ENCODE data around the gene APOB. TPM values are rescaled to one million over a fixed set of nuclear protein-coding genes. Genes with fewer than 3 reads are reported as not detected.

APOB gene
- total and polyA plus RNA-seq, 3 experiments from 2014 or later = not detected

GRCh38 chr2:21008790-21009661 lies 34.8 kb downstream of the APOB start:
- CTCF ChIA-PET = no interaction called here
- H3K9me3 Mint-ChIP-seq = no peaks in the 10 kb centered on the region

GRCh38 chr2:21008014-21008789 lies 35.7 kb downstream of the APOB start:
- no peaks in the 10 kb centered on the region for H3K9me3 ChIP-seq (ENCODE audit: low read length)
- DNase-seq = no peak
- Mint-ChIP-seq H3K27me3 (peaks cover 2 to 12% of the 10 kb centered on the region in 2 donors), H3K36me3 (no peaks in the 10 kb centered on the region), H3K4me1 (no peaks in the 10 kb centered on the region), H3K27ac (no peak overlapping the region), H3K9me3 (no peaks in the 10 kb centered on the region), H3K4me3 (no peak overlapping the region)
- no peaks in the 10 kb centered on the region for H3K36me3 ChIP-seq (ENCODE audit: insufficient read depth, low read length)
- H3K27me3 ChIP-seq (ENCODE audit: insufficient read depth, low read length, poor library complexity, severe bottlenecking) = no peaks in the 10 kb centered on the region
- H3K4me3 ChIP-seq (ENCODE audit: low read length) = no peak overlapping the region
- POLR2A ChIA-PET = no interaction called here
- CTCF ChIA-PET = no interaction called here
- H3K4me1 ChIP-seq (ENCODE audit: insufficient read depth, low read length) = no peaks in the 10 kb centered on the region
- H3K27ac ChIP-seq (ENCODE audit: low read depth, low read length) = no peak overlapping the region

More at GRCh38 chr2:21008790-21009661, 34.8 kb downstream of the APOB start:
- Mint-ChIP-seq H3K27me3 (peaks cover 2 to 12% of the 10 kb centered on the region in 2 donors), H3K4me3 (no peak overlapping the region), H3K4me1 (no peaks in the 10 kb centered on the region), H3K27ac (no peak overlapping the region), H3K36me3 (no peaks in the 10 kb centered on the region)
- H3K9me3 ChIP-seq (ENCODE audit: low read length) = no peaks in the 10 kb centered on the region
- no peak overlapping the region for H3K4me3 ChIP-seq (ENCODE audit: low read length)
- H3K27ac ChIP-seq (ENCODE audit: low read depth, low read length) = no peak overlapping the region
- no peak for DNase-seq
- no peaks in the 10 kb centered on the region for H3K36me3 ChIP-seq (ENCODE audit: insufficient read depth, low read length)
- H3K27me3 ChIP-seq (ENCODE audit: insufficient read depth, low read length, poor library complexity, severe bottlenecking) = no peaks in the 10 kb centered on the region
- no peaks in the 10 kb centered on the region for H3K4me1 ChIP-seq (ENCODE audit: insufficient read depth, low read length)
- POLR2A ChIA-PET = no interaction called here

GRCh38 chr2:21007129-21008013 lies 36.5 kb downstream of the APOB start:
- no peaks in the 10 kb centered on the region for H3K9me3 Mint-ChIP-seq
- H3K4me1 Mint-ChIP-seq = no peaks in the 10 kb centered on the region
- no peaks in the 10 kb centered on the region for H3K9me3 ChIP-seq (ENCODE audit: low read length)
- no peak overlapping the region for H3K27ac ChIP-seq (ENCODE audit: low read depth, low read length)
- POLR2A ChIA-PET = no interaction called here
- no peak overlapping the region for H3K4me3 Mint-ChIP-seq
- H3K4me1 ChIP-seq (ENCODE audit: insufficient read depth, low read length) = no peaks in the 10 kb centered on the region
- peak overlapping the region in 1 of 8 donors; percentile 40 for H3K27ac Mint-ChIP-seq
- no peaks in the 10 kb centered on the region for H3K36me3 Mint-ChIP-seq
- no peak overlapping the region for H3K4me3 ChIP-seq (ENCODE audit: low read length)
- H3K27me3 Mint-ChIP-seq = peaks cover 2 to 12% of the 10 kb centered on the region in 2 donors
- H3K27me3 ChIP-seq (ENCODE audit: insufficient read depth, low read length, poor library complexity, severe bottlenecking) = no peaks in the 10 kb centered on the region
- no peak for DNase-seq
- no peaks in the 10 kb centered on the region for H3K36me3 ChIP-seq (ENCODE audit: insufficient read depth, low read length)
- CTCF ChIA-PET = interaction anchor here (1.3 kb wide), 1 partner anchor 44 kb away, joined by 3 read pairs; no protein-coding TSS in a partner anchor

- no peak overlapping the region for H3K27ac ChIP-seq (ENCODE audit: low read depth, low read length)
- no peaks in the 10 kb centered on the region for H3K4me1 ChIP-seq (ENCODE audit: insufficient read depth, low read length)
- no peak overlapping the region for H3K4me3 Mint-ChIP-seq
- H3K36me3 ChIP-seq (ENCODE audit: insufficient read depth, low read length) = no peaks in the 10 kb centered on the region
- no peaks in the 10 kb centered on the region for H3K4me1 Mint-ChIP-seq
- H3K27ac Mint-ChIP-seq = peak overlapping the region in 1 of 8 donors; percentile 40
- H3K27me3 Mint-ChIP-seq = peaks cover 2 to 15% of the 10 kb centered on the region in 2 donors
- no peak for DNase-seq
- ChIA-PET CTCF (interaction anchor here (1.3 kb wide), 1 partner anchor 43 kb away, joined by 3 read pairs; no protein-coding TSS in a partner anchor), POLR2A (no interaction called here)
- H3K9me3 Mint-ChIP-seq = no peaks in the 10 kb centered on the region
- no peaks in the 10 kb centered on the region for H3K36me3 Mint-ChIP-seq
- no peaks in the 10 kb centered on the region for H3K27me3 ChIP-seq (ENCODE audit: insufficient read depth, low read length, poor library complexity, severe bottlenecking)
- no peaks in the 10 kb centered on the region for H3K9me3 ChIP-seq (ENCODE audit: low read length)
- no peak overlapping the region for H3K4me3 ChIP-seq (ENCODE audit: low read length)
Measured at GRCh38 chr2:21006423-21007128, 37.3 kb downstream of the APOB start.

GRCh38 chr2:21005700-21006422 lies 38.0 kb downstream of the APOB start:
- H3K4me1 ChIP-seq (ENCODE audit: insufficient read depth, low read length) = no peaks in the 10 kb centered on the region
- no peaks in the 10 kb centered on the region for H3K27me3 ChIP-seq (ENCODE audit: insufficient read depth, low read length, poor library complexity, severe bottlenecking)
- H3K36me3 ChIP-seq (ENCODE audit: insufficient read depth, low read length) = no peaks in the 10 kb centered on the region
- Mint-ChIP-seq H3K27ac (no peak overlapping the region), H3K36me3 (no peaks in the 10 kb centered on the region), H3K9me3 (no peaks in the 10 kb centered on the region), H3K4me3 (no peak overlapping the region), H3K27me3 (peaks cover 2 to 14% of the 10 kb centered on the region in 2 donors), H3K4me1 (no peaks in the 10 kb centered on the region)
- no peaks in the 10 kb centered on the region for H3K9me3 ChIP-seq (ENCODE audit: low read length)
- ChIA-PET POLR2A (no interaction called here), CTCF (interaction anchor here (1.3 kb wide), 1 partner anchor 43 kb away, joined by 3 read pairs; no protein-coding TSS in a partner anchor)
- no peak overlapping the region for H3K4me3 ChIP-seq (ENCODE audit: low read length)
- no peak for DNase-seq
- H3K27ac ChIP-seq (ENCODE audit: low read depth, low read length) = no peak overlapping the region

- Mint-ChIP-seq H3K9me3 (no peaks in the 10 kb centered on the region), H3K27me3 (peaks cover 2 to 11% of the 10 kb centered on the region in 2 donors), H3K36me3 (no peaks in the 10 kb centered on the region), H3K4me1 (no peaks in the 10 kb centered on the region), H3K27ac (no peak overlapping the region), H3K4me3 (no peak overlapping the region)
- ChIA-PET CTCF (no interaction called here), POLR2A (no interaction called here)
- Histone ChIP-seq H3K4me3 (ENCODE audit: low read length) (no peak overlapping the region), H3K4me1 (ENCODE audit: insufficient read depth, low read length) (no peaks in the 10 kb centered on the region), H3K27ac (ENCODE audit: low read depth, low read length) (no peak overlapping the region), H3K9me3 (ENCODE audit: low read length) (no peaks in the 10 kb centered on the region), H3K27me3 (ENCODE audit: insufficient read depth, low read length, poor library complexity, severe bottlenecking) (no peaks in the 10 kb centered on the region), H3K36me3 (ENCODE audit: insufficient read depth, low read length) (no peaks in the 10 kb centered on the region)
- no peak for DNase-seq
Measured at GRCh38 chr2:21005111-21005699, 38.7 kb downstream of the APOB start.

GRCh38 chr2:21004181-21004572 lies 39.7 kb downstream of the APOB start:
- CTCF ChIA-PET = no interaction called here
- Mint-ChIP-seq H3K4me3 (no peak overlapping the region), H3K27me3 (peaks cover 2 to 11% of the 10 kb centered on the region in 2 donors), H3K9me3 (no peaks in the 10 kb centered on the region), H3K36me3 (no peaks in the 10 kb centered on the region), H3K4me1 (no peaks in the 10 kb centered on the region), H3K27ac (no peak overlapping the region)
- DNase-seq = no peak
- Histone ChIP-seq H3K9me3 (ENCODE audit: low read length) (no peaks in the 10 kb centered on the region), H3K36me3 (ENCODE audit: insufficient read depth, low read length) (no peaks in the 10 kb centered on the region), H3K27me3 (ENCODE audit: insufficient read depth, low read length, poor library complexity, severe bottlenecking) (no peaks in the 10 kb centered on the region), H3K4me3 (ENCODE audit: low read length) (no peak overlapping the region), H3K4me1 (ENCODE audit: insufficient read depth, low read length) (no peaks in the 10 kb centered on the region), H3K27ac (ENCODE audit: low read depth, low read length) (no peak overlapping the region)
- POLR2A ChIA-PET = no interaction called here

All from CD8-positive, alpha-beta memory T cell (primary cell).